HG02798 (cell line): ENCODE results near the gene LILRB3.
"Not testable (repeated sequence)": the region's sequence is repeated elsewhere in the genome, so short reads cannot be mapped to it uniquely, and the experiment has no call there.

Experiments used
- ATAC-seq: cut with Tn5 transposase; IDR thresholded peaks from one replicate; pipeline ENCODE4 v1.9.1; 2021; ENCODE audit warnings: mild to moderate bottlenecking; ENCODE audit not compliant: unreplicated experiment, poor library complexity

The LILRB3 gene

GRCh38 chr19:54222474-54223276 is at the start of gene LILRB3:
Gene LILRB3 (minus strand): TSS chr19:54223007. CDS start chr19:54222976, 31 bp downstream.
- ATAC-seq = not testable (repeated sequence)

GRCh38 chr19:54272181-54272580 is 49.4 kb upstream of the LILRB3 start:
- ATAC-seq = not testable (repeated sequence)

- not testable (repeated sequence) for ATAC-seq
Measured at GRCh38 chr19:54271587-54271986, 48.8 kb upstream of the LILRB3 start.

GRCh38 chr19:54271106-54271505 is 48.3 kb upstream of the LILRB3 start:
- ATAC-seq = no peak

- ATAC-seq = no peak
Measured at GRCh38 chr19:54268936-54269335, 46.1 kb upstream of the LILRB3 start.

GRCh38 chr19:54266133-54266532 is 43.3 kb upstream of the LILRB3 start:
- ATAC-seq = no peak

GRCh38 chr19:54262470-54262869 is 39.7 kb upstream of the LILRB3 start:
- no peak for ATAC-seq

- no peak for ATAC-seq
Measured at GRCh38 chr19:54262066-54262465, 39.3 kb upstream of the LILRB3 start.

- ATAC-seq = no peak
Measured at GRCh38 chr19:54257116-54257480, 34.3 kb upstream of the LILRB3 start, which contains the start of gene LILRB5. Gene LILRB5 (minus strand): TSS chr19:54257273. CDS start chr19:54257193, 80 bp downstream.

- no peak for ATAC-seq
Measured at GRCh38 chr19:54256250-54257115, 33.7 kb upstream of the LILRB3 start.

GRCh38 chr19:54255105-54255775 is 32.4 kb upstream of the LILRB3 start:
- no peak for ATAC-seq

- ATAC-seq = no peak
Measured at GRCh38 chr19:54254195-54254906, 31.5 kb upstream of the LILRB3 start.

GRCh38 chr19:54253331-54254194 is 30.8 kb upstream of the LILRB3 start:
- ATAC-seq = no peak

- ATAC-seq = no peak
Measured at GRCh38 chr19:54252845-54253244, 30.0 kb upstream of the LILRB3 start.

GRCh38 chr19:54252243-54252642 is 29.4 kb upstream of the LILRB3 start:
- ATAC-seq = no peak

- ATAC-seq = no peak
Measured at GRCh38 chr19:54248016-54248601, 25.3 kb upstream of the LILRB3 start.

- ATAC-seq = no peak
Measured at GRCh38 chr19:54247106-54247930, 24.5 kb upstream of the LILRB3 start.

GRCh38 chr19:54245936-54246335 is 23.1 kb upstream of the LILRB3 start:
- no peak for ATAC-seq
